A549 treated with dexamethasone at 1 μM for 4 hours (cell line): Measurements from ENCODE around the gene MYO9A. TPM values are rescaled to one million over a fixed set of nuclear protein-coding genes. Genes with fewer than 3 reads are reported as not detected.

Experiments
- total RNA-seq: library from RNA; stranded (reverse); fragments of 200-300 nt; extraction: Qiagen RNA extraction; gene quantifications from 5 replicates; pipeline ENCODE4 v1.2.3, GENCODE V29; 2022

The MYO9A gene
- 8.8 to 17.4 TPM (median 12.7 TPM) in 5 replicates for total RNA-seq

DNA sequence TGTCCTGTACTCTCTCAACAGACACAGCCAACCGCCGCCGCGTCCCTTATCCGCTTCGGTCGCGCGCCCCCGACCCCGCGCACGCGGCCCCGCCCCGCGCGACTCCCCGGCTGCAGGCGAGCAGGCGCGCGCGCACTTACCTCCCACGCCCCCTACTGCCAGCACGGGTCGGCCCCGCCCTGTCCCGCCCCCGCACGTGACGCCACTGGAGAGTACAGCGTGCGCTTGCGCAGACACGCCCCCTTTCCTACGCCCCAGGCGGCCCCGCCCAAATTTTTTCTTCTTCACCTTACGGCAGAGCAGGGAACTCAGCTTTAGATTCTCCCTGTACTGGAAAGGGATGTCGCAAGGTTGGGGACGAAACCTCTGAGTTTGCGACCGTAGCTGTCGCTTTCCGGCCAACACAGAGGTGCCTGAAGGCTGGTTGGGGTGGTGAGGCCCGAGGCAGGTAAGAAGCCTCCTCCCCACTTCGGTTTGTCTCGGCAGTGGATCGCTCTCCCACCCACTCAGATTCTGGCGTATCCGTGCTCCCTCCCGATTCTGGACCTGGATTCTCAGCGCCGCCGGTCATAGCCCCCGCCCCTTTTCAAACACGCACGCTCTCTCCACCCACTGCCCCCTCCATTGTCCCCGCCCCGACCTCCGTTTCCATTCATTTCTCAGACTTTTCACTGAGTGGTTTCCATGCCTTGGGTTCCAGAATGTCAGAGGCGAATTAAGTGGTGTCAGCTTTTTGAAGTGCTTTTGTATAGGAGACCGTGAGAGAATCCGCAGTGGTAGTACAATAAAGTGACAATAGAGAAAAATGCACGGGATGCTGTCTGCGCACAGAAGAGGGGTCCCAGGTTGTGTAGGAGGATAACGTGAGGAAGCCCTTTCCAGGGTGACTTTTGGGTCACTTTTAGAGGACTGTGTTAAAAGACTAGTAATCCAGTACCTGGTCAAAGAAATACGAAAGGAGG is at the start of gene MYO9A, which contains the start of gene SENP8:
TSS of gene MYO9A (minus strand) at position 134 of the 962 bp plus-strand sequence. CDS start 71,587 bp downstream, outside the sequence.
TSS of gene SENP8 (plus strand) at position 387 of the 962 bp plus-strand sequence. CDS start 21,221 bp downstream, outside the sequence.

DNA sequence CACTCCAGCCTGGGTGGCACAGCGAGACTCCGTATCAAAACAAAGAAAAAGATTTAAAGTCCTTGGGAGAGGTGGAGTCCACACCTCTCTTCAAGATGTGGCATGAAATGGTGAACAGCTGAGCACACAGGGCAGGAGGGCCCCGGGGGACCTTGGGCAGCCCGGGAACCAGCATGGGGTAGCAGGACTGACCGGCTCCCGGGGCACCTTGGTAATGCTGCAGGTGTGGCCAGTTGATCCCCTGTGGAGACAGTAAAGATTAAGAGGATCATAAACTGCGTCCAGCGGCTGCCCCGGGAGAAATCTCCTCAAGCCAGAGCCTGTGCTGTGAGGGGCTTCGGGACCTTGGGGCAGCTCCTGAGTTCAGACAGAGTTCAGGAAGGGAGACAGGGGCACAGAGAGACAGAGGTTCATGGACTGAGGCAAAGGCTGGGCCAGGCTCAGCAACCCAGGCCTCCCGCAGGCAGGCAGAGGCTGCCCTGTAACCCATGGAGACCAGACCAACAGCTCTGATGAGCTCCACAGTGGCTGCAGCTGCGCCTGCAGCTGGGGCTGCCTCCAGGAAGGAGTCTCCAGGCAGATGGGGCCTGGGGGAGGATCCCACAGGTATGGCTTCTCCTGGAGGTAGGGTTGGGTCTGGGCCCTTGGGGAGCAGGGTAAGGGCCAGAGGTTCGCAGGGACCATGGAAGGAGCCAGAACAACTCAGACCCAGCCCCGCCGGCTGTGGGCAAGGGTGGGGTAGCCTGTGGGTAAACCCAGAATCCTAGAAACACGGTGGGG is 307.5 kb downstream of the MYO9A start, which contains the start of gene NR2E3:
TSS of gene NR2E3 (plus strand) at position 299 of the 780 bp plus-strand sequence. CDS start at position 489, 190 bp downstream.

Other genes starting within 250 kb of the MYO9A start
- gene SENP8, start 253 bp upstream of the MYO9A start, total RNA-seq, result 1.4 to 2.4 TPM (median 2.1 TPM) in 5 replicates
- 0.07 to 0.27 TPM (median 0.16 TPM) in 5 replicates for gene GRAMD2A, start 79.6 kb upstream of the MYO9A start, total RNA-seq
- gene PKM, start 113.0 kb upstream of the MYO9A start, total RNA-seq, result 2,602 to 3,306 TPM (median 3,287 TPM) in 5 replicates
- 42.5 to 64.4 TPM (median 60.6 TPM) in 5 replicates for gene PARP6, start 154.4 kb upstream of the MYO9A start, total RNA-seq
- gene CELF6, start 202.0 kb upstream of the MYO9A start, total RNA-seq, result 0.11 to 0.21 TPM (median 0.15 TPM) in 4 of 5 replicates, not detected in the other